GM18861 (cell line): ENCODE results near the gene LRTM2.

ENCODE experiments used
- ATAC-seq: cut with Tn5 transposase; IDR thresholded peaks from one replicate; pipeline ENCODE4 v1.9.1; 2021; ENCODE audit not compliant: unreplicated experiment

Gene LRTM2

DNA sequence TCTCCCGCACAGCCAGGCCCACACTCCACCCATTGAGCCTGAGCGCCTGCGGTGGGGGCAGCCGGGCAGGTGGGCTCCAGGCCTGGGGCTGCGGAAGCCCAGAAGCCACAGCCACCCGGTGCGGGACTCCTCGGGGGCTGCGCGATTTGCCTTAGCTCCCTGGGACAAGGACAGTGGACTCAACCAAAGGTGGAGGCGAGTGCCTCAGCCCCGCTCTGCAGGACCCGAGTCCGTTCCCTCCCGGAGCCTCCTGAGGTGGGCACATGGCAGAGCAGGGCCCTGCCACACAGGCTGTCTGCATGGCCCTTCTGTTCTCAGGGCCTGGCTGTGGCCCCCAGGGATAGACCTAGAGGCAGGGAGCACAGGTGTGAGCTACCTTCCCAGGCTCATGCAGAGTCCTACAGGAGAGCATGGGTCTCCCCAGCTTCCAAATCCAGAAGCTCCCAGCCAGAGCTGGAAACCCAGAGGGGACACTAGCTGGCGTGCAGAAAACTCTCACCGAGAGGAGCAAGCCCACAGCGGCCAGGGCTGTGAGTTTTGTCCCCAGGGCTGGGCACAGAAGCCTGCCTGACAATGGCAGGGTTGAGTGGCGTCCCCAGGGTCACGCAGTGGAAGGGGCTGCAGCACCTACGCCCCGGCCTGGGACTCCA, 22.2 kb upstream of the LRTM2 start:
- no peak for ATAC-seq

GRCh38 chr12:1798641-1799020, 21.7 kb upstream of the LRTM2 start:
- ATAC-seq = no peak

DNA sequence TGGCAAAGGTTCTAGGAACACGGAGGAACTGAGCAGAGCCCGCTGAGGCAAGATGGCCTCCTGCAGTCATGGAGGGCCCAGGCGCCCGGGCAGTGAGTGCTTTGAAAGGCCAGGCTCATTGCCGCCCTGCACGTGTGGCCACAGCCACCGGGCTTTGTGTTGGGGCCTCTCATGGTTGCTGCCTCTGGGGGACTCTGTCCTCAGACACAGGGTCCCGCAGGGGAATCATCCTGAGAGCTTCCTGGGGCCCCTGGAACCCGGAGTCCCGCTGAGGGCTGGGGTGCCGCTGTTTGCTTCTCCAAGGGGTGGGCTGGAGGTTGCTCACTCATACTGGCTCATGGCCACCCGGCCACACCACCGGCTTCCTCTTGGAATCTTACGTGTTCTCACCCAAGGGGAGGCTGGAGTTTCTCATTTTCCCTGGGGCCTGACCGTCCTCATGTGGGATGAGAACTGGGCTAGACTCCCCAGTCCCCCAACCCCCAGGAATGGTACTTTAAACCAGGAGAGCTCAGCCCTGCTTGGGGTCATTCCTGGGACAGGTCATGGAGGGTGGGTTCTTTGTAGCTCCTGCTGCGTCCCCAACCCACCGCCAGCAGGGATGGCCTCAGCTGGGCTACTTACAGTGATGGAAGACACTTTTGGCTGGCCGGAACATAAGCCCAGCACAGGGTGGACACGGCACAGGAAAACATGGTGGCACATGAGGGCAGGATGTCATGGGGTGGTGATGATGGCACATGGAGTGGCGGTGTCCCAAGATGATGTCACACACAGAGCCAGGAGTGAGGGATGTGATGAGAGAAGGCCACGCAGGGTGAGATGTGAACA, 21.1 kb upstream of the LRTM2 start:
- ATAC-seq = no peak

- no peak for ATAC-seq
Observed at GRCh38 chr12:1799882-1800400, 20.4 kb upstream of the LRTM2 start.

DNA sequence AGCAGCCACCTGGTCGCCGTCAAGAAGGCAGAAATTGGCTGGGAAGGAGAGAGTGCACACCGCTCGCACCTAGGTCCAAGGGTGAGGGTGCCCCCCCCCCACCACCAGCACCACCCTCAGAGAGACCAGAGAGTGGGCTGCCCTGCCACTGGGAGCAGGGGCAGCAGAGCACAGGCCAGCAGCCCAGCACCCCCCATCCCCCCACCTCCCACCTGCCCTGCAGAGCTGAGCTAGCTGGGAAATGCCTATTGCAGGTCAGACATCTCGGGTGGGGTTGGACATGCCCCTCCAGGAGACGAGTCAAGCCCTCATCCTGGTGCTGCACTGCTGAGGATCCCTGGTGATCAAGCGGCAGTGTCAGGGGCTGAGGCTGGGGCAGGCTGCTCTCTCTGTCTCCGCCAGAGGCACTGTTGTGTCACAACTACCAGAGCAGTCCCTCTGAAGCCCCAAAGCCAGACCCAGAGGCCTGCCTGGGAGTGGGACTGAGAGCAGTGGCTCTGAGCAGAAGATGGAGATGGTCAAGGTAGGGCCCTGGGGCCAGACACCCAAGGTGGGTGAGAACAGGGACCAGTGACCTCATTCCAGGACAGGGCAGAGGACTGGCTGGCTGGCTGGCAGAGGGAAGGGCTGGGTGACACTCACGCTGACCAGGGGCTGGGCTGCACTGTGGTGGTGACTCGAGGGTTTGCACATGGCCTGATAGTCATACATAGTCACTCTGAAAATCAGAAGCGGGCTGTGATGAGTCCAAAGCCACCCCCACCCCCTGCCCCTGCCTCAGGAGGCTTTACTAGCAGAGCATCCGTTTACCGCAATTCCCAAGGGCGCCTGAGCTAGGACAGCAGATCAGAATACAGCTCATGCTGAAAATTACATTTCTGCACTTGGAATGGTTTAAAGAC, 19.7 kb upstream of the LRTM2 start:
- ATAC-seq = no peak

GRCh38 chr12:1801303-1801975, 18.9 kb upstream of the LRTM2 start:
- no peak for ATAC-seq

DNA sequence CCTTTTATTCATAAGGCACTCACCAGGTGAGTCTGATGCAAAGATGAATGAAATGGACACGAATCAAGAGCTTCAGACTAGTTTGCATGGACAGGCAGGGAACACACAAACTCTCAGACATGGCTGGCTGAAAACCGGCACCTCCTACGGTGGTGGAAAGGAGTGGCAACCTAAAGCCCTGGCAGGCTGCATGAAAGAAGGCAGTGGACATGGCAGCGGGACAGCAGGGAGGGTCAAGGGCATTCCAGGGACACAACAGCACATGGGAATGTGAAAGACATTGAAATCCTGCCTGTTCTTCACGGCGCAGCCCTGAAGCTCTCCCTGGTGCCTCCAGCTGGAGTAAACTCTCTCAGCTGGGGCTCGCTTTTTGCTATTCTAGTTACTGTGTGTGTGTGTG, 16.6 kb upstream of the LRTM2 start:
- no peak for ATAC-seq

DNA sequence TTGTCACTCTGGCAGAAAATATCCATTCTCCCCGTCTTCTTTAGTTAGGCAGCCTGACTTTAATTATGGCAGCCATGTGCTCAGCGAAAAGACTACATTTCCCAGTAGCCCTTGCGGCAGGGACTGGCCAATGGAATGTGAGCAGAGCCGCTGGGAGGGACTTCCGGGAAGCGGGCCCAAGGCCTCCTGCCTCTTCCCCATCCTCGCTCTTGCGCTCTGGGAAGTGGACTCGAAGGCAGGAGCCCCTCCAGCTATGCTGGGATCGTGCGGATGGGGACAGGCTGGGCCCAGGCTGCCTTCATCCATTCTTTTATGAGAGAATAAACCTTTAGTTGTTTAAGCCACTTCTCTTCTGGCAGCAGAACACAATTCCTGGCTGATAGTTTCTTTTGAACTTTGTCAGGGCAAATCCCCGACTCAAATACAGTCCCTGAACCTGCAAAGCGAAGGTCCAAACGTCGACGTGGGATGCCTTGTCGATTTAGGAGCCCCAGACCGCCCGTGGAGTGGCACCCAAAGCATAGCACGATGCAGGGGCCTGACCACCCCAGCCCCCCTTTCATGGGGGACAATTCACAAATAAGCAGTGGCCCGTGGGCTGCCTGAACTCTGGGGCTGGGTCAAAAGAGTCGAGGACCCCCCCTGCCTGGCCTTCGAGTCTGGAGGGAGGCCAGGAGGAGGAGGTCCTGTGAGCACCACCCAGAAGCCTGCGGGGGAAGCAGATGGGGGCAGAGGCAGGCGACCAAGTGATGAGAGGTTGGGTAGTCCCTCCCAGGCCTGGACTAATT, 15.6 kb upstream of the LRTM2 start:
- ATAC-seq = peak; percentile 74

- ATAC-seq = no peak
Observed at GRCh38 chr12:1805441-1806081, 14.8 kb upstream of the LRTM2 start.

DNA sequence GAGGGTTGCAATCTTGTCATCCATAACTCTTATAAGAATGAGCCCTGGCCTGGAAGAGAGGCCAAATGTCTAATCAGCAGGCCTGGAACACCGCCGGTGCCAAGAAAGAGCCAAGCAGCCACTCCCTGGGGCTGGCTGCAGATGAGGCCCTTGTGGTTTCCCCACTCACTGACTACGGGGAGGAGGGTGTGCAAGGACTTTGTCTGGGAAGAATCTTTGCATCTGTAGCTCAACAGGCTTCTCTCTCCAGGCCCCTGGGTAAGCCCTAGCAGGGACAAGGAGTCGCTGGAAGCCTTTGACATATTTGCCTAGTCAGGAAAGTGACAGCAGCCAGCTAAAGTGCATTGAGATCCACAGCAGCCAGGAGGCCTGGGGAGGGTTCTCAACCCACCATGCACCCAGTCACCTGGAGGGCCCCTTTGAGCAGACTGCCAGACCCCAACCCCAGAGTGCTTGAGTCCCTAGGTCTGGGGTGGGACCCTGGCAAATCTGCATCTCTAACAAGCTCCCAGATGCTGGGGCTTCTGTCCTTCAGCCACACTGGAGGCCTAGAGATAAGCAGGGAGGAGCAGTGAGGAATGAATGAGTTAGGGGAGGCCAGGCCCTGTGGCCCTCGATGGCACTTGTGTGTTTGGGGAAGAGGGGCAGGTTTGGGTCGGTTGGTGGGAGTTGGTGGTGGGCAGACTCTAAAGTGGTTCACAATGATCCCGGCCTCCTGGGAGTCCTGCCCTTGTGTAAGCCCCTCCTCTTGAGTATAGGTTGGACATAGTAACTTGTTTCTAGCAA, 13.9 kb upstream of the LRTM2 start:
- no peak for ATAC-seq

DNA sequence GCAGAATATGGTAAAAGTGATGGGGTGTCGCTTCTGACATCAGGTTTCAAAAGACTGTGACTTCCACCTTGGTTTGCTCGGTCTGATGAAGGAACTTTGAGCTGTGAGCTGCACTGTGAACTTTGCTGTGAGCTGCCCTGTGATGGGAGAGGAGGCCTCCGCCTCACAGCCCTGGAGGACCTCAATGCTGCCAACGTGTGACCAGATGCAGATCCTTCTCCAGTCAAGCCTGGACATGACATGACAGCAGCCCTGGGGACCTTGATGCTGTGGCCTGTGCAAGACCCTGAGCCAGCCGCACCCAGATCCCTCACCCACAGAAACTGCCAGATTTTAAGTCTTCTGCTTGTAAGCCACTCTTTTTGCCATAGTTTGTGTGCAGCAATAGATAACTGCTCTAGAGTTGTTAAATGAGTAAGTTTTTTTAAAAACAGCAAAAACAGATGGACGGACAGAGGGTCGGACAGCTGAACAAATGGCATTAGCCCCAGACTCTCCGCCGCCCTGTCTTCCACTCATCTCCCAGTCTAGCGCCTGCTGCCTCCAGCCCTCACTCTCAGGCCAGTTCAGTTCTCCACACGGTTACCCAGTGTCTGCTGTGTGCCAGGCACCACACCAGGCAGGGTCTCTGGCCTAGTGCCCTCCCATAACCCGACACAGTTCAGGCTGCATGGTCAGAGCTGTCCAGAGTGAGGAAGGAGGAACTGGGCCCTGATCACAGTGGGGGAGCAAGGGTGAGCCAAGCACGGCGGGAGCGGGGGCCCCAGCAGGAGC, 13.1 kb upstream of the LRTM2 start:
- no peak for ATAC-seq

DNA sequence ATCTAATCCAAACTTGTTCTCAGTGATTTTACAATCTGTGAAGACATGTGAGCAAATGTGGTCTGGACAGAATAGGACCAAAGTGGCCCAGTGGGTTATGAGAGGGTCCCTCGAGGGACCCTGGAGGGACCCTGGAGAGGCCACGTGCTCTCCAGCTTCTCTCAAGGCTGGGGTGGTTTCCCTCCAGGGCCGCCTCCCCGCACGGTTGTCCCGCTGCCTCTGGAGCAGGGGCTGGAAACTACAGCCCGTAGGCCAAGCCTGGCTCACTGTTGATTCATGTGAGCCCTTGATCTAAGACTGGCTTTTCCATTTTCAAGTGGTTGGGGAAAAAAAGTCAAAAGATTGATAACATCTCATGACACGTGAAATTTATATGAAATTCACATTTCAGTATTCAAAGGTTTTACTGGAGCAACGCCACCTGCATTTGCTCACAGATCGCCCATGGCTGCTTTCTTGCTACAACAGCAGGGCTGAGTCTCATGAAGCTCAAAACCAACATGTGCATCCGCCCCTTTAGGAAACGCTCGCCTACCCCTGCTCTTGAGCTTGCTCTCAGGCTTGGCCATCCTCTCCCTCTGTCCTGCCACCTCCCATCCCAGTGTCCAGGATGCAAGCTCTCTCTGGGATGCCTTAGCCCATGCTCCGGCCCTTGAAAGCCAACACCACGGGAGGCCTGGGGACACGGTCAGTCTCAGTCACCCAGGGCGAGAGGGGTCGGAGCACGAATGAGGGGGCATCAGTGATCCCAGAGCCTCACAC, 12.1 kb upstream of the LRTM2 start:
- no peak for ATAC-seq

- no peak for ATAC-seq
Observed at GRCh38 chr12:1808798-1809480, 11.4 kb upstream of the LRTM2 start.

GRCh38 chr12:1809591-1810190, 10.7 kb upstream of the LRTM2 start:
- no peak for ATAC-seq

DNA sequence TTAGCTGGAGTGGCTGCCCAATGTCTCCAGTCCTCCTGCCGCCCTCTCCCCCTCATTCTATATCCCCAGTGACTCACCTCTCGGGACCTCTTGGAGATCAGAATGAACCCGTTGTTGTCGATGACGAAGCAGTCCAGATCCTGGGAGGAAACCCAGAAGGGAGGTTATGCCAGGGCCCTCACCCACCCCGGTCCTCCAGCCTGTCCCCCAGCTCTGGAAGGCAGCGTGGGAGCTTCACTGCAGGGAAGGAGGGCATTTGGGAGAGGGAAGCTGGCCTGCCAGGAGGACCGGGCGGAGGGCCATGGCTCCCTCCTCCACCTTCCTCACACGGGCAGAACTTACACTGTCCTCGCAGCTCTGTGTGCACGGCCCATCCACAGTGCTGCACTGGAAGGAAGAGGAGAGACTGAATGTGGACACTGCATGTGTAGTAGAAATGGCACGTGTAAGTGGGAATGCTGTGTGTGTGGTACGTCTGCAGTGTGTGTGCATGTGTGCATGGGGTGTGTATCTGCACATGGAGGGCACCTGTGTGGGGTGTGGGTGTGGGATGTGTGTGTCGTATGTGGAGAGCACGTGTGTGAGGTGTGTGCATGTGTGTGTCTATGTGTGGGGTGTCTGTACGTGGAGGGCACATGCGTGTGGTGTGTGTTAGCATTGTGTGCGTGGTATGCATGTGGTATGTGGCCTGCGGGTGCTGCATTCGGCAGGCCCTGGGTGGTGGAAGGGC, 10.0 kb upstream of the LRTM2 start:
- ATAC-seq = no peak

GRCh38 chr12:1810931-1811280, 9.5 kb upstream of the LRTM2 start:
- no peak for ATAC-seq
